HPDE6-E6E7 (cell line): Measurements from ENCODE around the gene HOXA13.

Experiments
- DNase-seq: peaks from one replicate; pipeline ENCODE4 v3.0.0; 2011; ENCODE audit warnings: missing footprints; ENCODE audit errors: extremely low spot score

HOXA13 gene

GRCh38 chr7:27237735-27238334, 37.9 kb upstream of the HOXA13 start:
- no peak for DNase-seq

- no peak for DNase-seq
These were observed 35.8 kb upstream of the HOXA13 start for GRCh38 chr7:27235387-27236311.

- no peak for DNase-seq
These were observed 29.6 kb upstream of the HOXA13 start for GRCh38 chr7:27229448-27229847.

DNA sequence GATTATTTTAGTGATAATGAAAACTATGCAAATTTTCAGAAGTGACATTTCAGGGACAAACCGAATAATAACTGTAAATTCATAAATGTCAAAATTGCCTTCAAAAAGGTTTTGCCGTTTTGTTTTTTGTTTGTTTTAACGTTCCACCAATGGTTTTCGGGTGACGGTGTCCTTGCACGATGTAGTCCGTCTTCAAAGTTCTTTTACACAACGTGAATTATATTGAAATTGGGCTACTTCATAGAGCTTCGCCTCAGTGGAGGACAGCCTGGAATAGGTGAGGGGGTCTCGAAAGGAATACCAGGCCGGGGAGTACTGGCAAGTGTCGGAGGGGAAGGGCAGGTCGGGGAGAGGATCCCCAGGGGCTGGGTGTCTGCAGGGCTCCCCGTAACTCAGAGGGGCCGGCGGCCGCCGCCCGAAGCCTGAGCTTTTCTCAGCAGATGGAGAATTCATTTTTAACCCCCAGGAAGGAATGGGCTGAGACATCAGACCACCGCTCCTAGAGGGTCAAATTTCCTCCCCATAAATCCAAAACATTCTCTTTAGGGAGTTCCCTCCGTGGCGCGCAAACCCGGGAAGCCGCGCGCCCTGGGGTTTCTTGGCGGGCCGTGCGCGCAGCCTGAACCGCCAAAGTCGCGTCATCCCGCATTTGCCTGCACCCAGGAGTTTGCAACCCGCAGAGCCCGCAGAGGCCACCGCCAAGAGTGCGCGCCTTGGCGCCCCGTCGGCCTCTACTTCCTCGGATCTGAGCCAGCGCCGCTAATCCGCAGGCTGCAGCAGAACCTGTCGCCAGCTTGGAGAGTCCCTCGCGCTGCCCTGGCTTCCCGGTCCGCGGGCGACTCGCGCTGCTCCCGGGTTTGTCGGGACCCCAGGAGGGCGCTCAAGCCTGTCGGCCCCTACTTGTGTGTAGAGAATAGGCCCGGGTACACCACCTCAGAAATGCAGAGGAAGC, 25.4 kb upstream of the HOXA13 start:
- DNase-seq: no peak

GRCh38 chr7:27223941-27224575, 24.2 kb upstream of the HOXA13 start:
- no peak for DNase-seq

- DNase-seq: no peak
These were observed 21.4 kb upstream of the HOXA13 start for GRCh38 chr7:27221201-27221797.

DNA sequence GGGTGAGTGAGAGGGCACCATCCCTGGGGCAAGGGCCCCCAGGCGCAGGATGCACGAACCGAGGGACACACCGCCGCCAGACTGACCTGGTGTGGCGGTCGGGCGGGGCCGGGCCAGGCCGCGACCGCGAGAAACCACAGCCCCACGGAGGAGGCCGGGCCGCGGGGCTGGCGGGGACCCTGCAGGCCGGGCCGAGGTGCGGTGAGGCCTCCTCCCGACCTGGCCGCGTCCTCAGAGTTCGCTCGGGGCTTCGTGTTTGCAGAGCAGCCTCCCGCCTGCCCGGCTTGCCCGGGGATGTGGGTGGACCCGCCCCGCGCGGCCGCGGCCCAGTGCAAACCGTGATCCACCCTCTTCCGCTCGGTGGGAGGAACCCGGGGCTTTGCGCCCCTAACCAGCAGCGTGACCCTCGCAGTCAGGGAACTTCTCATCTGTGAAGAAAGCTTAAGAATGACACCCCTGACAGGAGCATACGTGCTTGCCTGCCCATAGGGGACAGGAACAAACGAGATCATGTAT, 20.6 kb upstream of the HOXA13 start:
- DNase-seq: no peak

DNA sequence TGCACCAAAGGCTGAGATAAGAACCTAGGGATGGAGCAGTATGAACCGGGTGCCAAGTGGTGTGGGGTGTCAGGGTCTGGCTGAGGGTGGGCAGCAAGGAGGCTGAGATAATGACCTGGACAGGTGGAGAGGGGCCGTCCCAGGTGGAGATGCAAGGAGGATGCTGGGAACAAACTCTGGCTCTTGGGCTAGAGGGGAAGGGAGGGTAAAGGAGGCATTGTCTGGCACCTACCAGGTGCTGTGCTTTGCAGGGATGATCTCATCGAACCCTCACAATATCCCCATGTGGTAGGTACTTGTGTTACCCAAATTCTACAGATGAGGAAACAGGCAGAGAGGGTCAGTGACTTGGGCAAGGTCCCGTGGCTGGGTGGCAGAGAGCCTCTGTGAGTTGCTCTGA, 19.9 kb upstream of the HOXA13 start:
- no peak for DNase-seq

GRCh38 chr7:27217951-27218350, 18.1 kb upstream of the HOXA13 start:
- no peak for DNase-seq

DNA sequence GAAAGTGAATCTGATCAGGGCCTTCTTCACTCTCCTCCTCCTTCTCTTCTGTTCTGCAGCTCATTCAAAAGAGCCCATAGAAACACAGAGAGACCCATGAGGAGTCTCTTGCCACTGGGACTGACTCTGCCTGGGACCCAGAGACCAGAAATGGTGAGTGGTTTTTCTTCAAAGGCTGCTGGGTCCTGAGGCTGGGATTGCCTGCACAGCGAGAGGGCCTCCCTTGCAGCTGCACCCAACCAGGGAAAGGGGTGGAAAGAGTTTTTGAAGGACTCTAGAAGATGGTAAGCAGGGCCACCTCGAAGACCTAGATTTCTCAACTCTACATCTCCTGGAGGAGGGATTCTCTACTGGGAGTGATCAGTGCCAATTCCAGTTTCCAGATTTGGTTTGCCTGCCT, 15.5 kb upstream of the HOXA13 start:
- DNase-seq: no peak

- DNase-seq: no peak
These were observed 14.5 kb upstream of the HOXA13 start for GRCh38 chr7:27214239-27214950.

DNA sequence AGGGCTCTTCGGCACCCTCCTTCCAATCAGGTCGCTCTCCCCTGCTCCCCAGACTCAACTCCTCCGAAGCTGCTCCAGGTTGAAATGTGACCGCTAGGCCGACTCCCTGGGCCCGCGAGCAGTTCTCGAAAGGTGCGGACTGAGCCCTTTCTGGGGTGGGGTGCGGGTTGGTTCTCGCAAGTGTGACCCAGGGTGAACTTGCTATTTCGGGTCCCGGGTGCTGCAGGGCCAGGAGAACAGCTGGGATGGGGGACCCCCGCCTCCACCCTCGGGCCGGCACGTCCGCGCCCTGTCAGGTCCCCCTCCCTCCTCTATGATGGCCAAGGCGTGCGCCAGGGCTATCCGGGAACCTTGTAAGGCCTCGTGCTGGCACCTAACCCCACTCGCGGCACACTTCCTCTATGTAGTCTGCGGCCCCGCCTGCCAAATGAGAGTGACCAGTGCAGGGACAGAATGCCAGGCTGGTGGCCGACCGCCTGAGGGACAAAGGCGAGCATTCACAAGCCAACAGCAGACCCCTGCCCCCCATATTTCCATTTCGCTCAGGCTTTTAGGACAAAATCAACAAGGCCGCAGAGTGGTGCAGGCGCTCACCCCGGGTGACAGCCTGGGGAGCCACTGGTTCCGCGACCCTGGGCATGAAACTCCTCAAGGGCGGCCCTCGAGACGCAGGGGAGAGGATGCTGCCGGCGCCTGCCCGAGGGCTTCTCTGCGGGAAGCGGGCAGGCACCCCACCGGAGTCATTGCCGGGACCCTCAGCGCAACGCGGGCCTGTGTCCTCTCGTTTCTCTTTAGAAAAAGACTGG, 13.7 kb upstream of the HOXA13 start:
- DNase-seq: no peak

DNA sequence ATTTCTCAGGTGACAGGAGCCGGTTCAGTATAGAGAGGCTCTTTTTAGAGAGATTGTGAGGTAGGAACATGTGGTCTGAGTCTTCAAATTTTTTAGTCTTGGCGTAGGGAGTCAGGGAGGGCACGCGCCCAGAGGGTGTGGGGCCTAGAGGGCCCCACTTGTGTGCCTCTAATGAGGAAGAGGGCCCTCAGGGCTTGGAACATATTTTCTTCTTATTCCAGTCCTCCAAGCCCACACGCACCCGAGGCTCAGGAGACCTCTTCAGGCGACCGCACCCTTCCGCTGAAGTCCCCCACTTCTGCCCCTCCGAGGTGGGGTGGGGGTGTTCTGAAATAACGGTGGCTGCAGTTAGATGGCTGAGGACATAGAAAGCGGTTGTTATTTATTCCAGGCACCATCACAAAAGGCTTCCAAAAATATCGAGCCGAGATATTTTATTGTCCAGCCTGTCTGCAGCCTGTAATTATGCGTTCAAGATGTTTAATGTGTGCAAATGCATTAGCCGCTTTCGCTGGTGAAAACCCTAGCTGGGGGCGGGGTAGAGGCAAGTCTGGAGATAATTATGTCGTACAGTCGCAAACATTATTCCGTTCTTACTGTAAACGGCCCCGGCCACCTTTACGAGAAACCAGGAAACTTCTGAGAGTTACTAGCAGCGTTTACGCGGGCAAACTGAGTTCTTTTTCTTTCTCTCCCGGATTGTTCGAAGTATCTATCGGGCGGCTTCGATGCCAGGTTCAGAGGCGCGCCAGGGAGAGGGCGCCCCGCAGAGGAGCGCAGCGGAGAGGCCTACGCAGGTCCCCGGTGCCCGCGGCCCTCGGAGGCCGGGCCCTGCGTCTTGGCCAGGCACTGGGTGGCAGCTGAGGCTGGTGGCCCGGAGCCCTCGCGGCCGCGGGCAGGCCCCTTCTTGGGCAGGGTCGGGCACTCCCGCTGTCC, 12.9 kb upstream of the HOXA13 start:
- DNase-seq: no peak

DNA sequence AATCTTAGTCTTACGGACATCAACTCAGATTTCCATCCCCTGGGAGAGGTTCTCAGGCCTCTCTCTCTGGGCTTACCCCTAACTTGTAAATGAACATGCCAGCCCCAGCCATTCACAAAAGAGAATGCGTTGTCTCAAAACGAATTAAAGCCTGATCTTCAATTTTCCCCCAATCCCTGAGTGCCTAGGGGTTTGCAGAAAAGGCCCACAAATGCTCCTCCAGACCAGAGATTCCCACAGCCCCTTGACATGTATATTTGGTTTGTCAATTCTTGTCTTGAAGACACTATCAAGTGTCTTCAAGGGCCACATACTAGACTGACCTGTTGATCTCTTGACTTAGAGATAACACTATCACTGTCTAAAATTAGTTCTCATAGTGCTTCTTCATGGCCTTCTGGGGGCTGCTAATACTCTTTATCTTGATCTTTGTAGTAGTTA, 11.9 kb upstream of the HOXA13 start:
- DNase-seq: no peak

DNA sequence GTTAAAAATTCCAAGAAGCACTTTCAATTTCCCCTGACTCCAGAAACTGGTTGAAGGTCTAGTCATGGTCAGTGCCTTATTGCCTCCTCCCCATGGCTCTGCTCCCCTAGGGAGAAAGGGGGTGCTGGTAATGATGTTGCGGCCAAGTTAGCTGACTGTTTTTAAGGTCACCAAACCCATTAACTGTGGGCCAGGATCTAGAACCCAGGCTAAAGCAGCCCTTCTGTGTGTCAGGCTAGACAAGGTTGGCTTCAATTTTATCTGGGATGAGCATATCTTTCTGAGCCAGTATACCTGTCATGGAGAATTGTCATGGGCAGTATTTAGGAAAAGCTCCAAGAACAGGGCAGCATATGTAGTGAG, 11.2 kb upstream of the HOXA13 start:
- DNase-seq: no peak

DNA sequence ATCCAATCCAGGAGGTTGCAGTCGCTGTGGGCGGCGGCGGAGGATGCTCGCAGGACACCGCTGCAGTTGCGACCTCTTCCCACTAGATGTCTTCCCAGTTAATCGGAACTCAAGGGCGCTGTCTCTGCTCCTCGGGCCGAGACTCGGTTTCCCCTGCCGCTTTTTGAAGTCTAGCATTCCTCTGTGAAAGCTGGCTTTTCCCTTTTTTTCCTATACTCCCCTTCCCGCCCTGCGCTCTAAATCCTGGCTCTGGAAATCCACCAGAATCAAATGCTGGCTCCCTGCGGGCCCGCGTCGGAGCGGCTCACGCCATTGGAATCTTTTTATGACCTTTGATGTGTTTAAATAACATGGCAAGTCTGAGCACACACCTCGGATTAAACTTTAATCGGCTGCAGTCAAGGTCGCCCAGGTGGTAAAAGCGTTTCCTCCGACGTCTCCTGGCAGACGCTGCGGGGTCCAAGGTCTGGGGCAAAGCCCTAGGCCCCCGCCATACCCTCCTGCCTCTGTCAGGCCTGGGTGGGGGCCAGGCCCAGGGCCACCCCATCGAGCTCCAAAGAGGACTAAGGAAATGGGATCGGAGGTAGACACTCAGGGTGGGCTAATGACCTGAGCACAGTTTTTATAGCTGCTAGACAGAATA, 10.7 kb upstream of the HOXA13 start:
- peak; percentile 53 for DNase-seq

DNA sequence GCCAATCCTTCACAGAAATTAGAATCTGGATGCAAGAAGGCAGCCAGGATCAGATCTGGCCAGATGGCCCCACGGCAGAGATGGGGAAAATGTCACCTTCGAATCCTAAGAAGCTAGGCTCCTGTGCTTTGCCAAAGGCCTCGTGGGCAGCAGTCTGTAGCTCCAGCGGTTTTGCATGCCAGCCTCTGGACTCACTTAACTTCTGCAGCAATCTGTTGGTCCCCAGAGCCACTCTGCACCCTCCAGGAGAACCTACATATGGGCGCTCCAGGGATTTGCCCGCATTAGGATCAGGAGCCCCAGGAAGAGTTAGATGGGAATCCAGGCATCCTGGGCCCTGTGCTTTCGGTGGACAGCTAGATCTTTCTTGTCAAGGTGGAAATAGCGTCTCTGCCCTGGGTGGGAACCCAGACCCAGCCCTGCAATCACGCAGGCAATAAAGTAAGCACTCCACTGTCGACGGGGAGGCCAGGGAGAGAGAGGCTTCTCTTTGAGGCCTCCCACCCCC, 10.1 kb upstream of the HOXA13 start:
- DNase-seq: no peak

GRCh38 chr7:27208998-27209397, 9.1 kb upstream of the HOXA13 start:
- no peak for DNase-seq
